Gastrocnemius medialis (tissue), 4 donors: ENCODE results near the gene TNRC6A.

Experiments
- CTCF ChIP-seq, 5 experiments: fragments of 450-650 bp in 3 of 5; fragments of 200-600 bp in 2 of 5; sonication (generic) in 2 of 5; IDR thresholded peaks in 4 of 5; conservative IDR thresholded peaks in 1 of 5; 1 replicate in 4 of 5; 2 replicates in 1 of 5; pipeline ENCODE4 v1.5.1; 2016 to 2019; ENCODE audit warnings: antibody characterized with exemption in 5 of 5, mild to moderate bottlenecking in 3 of 5, moderate library complexity in 3 of 5
- POLR2A ChIP-seq, 2 donors: fragments of 450-650 bp; IDR thresholded peaks; one replicate each; pipeline ENCODE4 v1.6.1; 2017; ENCODE audit warnings: antibody characterized with exemption in 2 of 2, mild to moderate bottlenecking in 2 of 2, moderate library complexity in 2 of 2

- TF ChIP-seq CTCF (IDR thresholded peaks at IDR 0.05 in 4 of 5, conservative IDR thresholded peaks at IDR 0.05 in 1 of 5): no peak
- TF ChIP-seq POLR2A (IDR thresholded peaks at IDR 0.05): no peak
These were observed 122.2 kb downstream of the TNRC6A start for GRCh38 chr16:24851700-24852099.
